ENCODE results near the gene MYO15B.

Gene MYO15B

DNA sequence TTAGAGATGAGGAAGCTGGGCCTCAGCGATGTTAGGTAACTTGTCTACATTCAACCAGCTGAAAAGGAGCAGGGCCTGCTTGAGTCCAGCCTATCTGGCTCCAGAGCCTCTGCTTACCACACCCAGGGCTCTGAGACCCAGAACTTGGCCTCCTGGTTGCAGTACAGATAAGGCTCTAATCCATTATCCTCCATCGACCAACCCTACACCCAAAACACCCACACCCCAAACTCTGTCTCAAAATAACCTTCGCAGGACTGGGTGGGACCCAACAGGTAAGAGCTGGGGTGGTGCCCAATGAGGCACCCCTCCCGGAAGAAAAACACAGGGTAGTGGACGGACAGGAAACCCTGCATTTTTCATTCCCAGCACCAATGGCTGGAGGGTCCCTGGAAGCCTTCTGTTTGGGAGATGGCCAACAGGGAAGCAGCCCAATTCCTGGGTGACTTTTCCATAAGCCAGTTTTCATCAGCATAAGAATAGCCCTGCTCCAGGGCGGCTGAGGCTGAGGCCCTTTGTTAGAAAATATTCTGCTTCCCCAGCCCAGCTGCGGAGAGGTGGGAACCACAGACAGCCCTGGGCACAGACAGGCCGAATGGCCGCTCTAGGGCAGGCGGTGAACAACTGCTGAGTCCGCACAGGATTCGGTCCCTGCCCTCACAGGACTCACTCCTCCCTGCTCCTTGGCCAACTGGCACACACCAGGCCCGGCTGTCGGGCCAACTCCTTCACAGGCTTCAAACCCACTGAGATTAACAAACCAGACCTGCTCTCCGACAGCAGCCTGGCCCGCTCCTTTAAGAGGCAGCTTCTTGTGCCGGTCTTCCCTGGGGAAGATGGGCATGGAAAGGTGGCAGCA lies 55.4 kb downstream of the MYO15B start:
- Histone ChIP-seq H3K9ac (ENCODE audit: low read length) (no peak overlapping the region), H3K9me2 (ENCODE audit: low read depth, low read length) (no peaks in the 10 kb centered on the region), H3K27me3 (ENCODE audit: insufficient read depth, low read length) (no peaks in the 10 kb centered on the region), H4K20me1 (ENCODE audit: insufficient read depth, low read length) (no peaks in the 10 kb centered on the region), H3K27ac (ENCODE audit: low read depth, low read length, poor library complexity, severe bottlenecking) (no peak overlapping the region), H3K4me2 (ENCODE audit: low read length) (no peak overlapping the region), H3F3A (ENCODE audit: insufficient read depth, low read length) (no peaks in the 10 kb centered on the region), H3K79me2 (ENCODE audit: insufficient read depth, low read length) (no peaks in the 10 kb centered on the region), H3K36me3 (ENCODE audit: insufficient read depth, low read length) (peaks cover 15% of the 10 kb centered on the region; the same call in 1 of the 2 replicates), H3K4me3 (ENCODE audit: low read depth, low read length, poor library complexity, severe bottlenecking) (no peak overlapping the region), H3K9me3 (ENCODE audit: low read length) (no peaks in the 10 kb centered on the region), H3K4me1 (ENCODE audit: insufficient read depth, low read length, severe bottlenecking) (no peaks in the 10 kb centered on the region), H2AFZ (ENCODE audit: low read length) (no peak overlapping the region)
- no peak for TF ChIP-seq EZH2 (IDR thresholded peaks at IDR 0.05; ENCODE audit: borderline replicate concordance, low read length)
- TF ChIP-seq, protein P1, sequence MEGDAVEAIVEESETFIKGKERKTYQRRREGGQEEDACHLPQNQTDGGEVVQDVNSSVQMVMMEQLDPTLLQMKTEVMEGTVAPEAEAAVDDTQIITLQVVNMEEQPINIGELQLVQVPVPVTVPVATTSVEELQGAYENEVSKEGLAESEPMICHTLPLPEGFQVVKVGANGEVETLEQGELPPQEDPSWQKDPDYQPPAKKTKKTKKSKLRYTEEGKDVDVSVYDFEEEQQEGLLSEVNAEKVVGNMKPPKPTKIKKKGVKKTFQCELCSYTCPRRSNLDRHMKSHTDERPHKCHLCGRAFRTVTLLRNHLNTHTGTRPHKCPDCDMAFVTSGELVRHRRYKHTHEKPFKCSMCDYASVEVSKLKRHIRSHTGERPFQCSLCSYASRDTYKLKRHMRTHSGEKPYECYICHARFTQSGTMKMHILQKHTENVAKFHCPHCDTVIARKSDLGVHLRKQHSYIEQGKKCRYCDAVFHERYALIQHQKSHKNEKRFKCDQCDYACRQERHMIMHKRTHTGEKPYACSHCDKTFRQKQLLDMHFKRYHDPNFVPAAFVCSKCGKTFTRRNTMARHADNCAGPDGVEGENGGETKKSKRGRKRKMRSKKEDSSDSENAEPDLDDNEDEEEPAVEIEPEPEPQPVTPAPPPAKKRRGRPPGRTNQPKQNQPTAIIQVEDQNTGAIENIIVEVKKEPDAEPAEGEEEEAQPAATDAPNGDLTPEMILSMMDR (IDR thresholded peaks at IDR 0.05; ENCODE audit: low read length): no peak

DNA sequence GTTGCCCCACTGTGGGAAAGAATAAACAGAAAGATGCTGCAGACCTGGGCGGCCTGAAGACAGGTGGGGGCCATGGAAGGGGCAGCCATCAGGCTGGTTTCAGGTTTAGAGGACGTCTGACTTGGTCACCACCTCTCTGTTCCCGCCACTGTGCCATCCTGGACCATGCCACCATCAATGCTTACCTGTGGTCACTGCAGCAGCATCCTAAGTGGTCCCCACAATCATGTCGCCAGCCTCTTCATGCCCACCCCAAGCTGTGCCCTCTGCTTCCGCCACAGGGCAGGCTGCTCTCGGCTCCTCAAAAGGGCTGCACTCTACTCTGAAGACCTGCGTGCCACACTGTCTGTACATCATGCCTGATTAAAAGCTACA lies 56.0 kb downstream of the MYO15B start:
- no peak overlapping the region for H3K27ac ChIP-seq (ENCODE audit: low read depth, low read length, poor library complexity, severe bottlenecking)
- H3K4me1 ChIP-seq (ENCODE audit: insufficient read depth, low read length, severe bottlenecking): no peaks in the 10 kb centered on the region
- H4K20me1 ChIP-seq (ENCODE audit: insufficient read depth, low read length): no peaks in the 10 kb centered on the region
- H3K4me3 ChIP-seq (ENCODE audit: low read depth, low read length, poor library complexity, severe bottlenecking): no peak overlapping the region
- H3K4me2 ChIP-seq (ENCODE audit: low read length): no peak overlapping the region
- no peak overlapping the region for H2AFZ ChIP-seq (ENCODE audit: low read length)
- H3K36me3 ChIP-seq (ENCODE audit: insufficient read depth, low read length): peaks cover 18% of the 10 kb centered on the region; the same call in 1 of the 2 replicates
- H3K9me2 ChIP-seq (ENCODE audit: low read depth, low read length): no peaks in the 10 kb centered on the region
- no peaks in the 10 kb centered on the region for H3K27me3 ChIP-seq (ENCODE audit: insufficient read depth, low read length)
- no peak overlapping the region for H3K9ac ChIP-seq (ENCODE audit: low read length)
- H3K79me2 ChIP-seq (ENCODE audit: insufficient read depth, low read length): no peaks in the 10 kb centered on the region
- H3F3A ChIP-seq (ENCODE audit: insufficient read depth, low read length): no peaks in the 10 kb centered on the region
- no peak for TF ChIP-seq EZH2 (IDR thresholded peaks at IDR 0.05; ENCODE audit: borderline replicate concordance, low read length)
- TF ChIP-seq, protein P1 (IDR thresholded peaks at IDR 0.05; ENCODE audit: low read length): no peak
- no peaks in the 10 kb centered on the region for H3K9me3 ChIP-seq (ENCODE audit: low read length)

DNA sequence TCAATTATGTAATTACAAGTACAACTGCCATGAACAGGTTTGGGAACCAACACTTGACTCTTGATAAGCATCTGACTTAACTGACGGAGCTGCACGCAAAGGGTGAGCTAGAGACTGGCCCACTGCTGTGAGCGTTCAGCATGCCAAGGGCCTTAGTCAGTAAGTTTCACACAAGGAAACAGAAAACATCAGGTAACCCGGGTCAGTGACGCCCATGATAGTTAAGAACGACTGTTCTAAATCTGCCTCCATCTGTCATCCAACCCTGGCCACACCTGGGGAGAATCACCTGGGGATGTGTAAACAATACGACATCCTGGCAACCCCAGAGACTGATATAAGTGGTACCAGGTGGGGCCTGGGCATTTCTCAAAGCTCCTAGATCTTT lies 57.9 kb downstream of the MYO15B start:
- no peak overlapping the region for H3K4me2 ChIP-seq (ENCODE audit: low read length)
- no peaks in the 10 kb centered on the region for H4K20me1 ChIP-seq (ENCODE audit: insufficient read depth, low read length)
- no peak overlapping the region for H3K4me3 ChIP-seq (ENCODE audit: low read depth, low read length, poor library complexity, severe bottlenecking)
- H3K9me2 ChIP-seq (ENCODE audit: low read depth, low read length): no peaks in the 10 kb centered on the region
- no peak overlapping the region for H3K27ac ChIP-seq (ENCODE audit: low read depth, low read length, poor library complexity, severe bottlenecking)
- TF ChIP-seq, protein P1 (IDR thresholded peaks at IDR 0.05; ENCODE audit: low read length): no peak
- no peak for TF ChIP-seq EZH2 (IDR thresholded peaks at IDR 0.05; ENCODE audit: borderline replicate concordance, low read length)
- no peaks in the 10 kb centered on the region for H3K79me2 ChIP-seq (ENCODE audit: insufficient read depth, low read length)
- peaks cover 8% of the 10 kb centered on the region for H3K4me1 ChIP-seq (ENCODE audit: insufficient read depth, low read length, severe bottlenecking)
- no peaks in the 10 kb centered on the region for H3K27me3 ChIP-seq (ENCODE audit: insufficient read depth, low read length)
- peaks cover 35% of the 10 kb centered on the region; the same call in 1 of the 2 replicates for H3K36me3 ChIP-seq (ENCODE audit: insufficient read depth, low read length)
- no peak overlapping the region for H2AFZ ChIP-seq (ENCODE audit: low read length)
- H3K9ac ChIP-seq (ENCODE audit: low read length): no peak overlapping the region
- no peaks in the 10 kb centered on the region for H3K9me3 ChIP-seq (ENCODE audit: low read length)
- no peaks in the 10 kb centered on the region for H3F3A ChIP-seq (ENCODE audit: insufficient read depth, low read length)
